ENCODE measurements around the gene VILL. TPM values are rescaled to one million over a fixed set of nuclear protein-coding genes. Genes with fewer than 3 reads are reported as not detected.
A peak's percentile ranks its signal among the peaks of the same experiment; 100 is the strongest.

The VILL gene
- total RNA-seq, 1 experiment from 2014 or later, result 2.9 TPM

DNA sequence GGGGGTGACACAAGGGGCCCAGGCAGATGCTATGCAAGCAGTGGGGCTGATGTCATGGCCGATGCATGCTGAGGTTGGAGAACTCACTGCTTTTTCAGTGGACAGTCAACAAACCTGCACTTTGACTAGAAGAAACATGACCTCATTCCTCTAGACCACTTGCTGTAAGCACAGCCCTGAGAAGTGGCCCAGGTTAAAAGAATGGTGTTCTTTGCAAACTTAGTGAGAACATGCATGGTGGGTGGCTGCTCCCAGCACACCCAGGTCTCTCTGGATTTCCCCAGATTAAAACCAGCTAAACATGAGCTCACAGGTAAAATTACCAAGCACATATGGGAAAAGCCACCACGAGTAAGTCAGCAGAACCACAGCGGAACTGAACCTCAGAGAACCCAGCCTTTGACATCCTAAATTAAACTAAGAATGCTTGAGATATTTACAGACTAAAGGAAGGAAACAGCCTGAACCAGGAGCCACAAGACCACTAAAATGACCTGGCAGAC, 64.0 kb downstream of the VILL start:
- Histone ChIP-seq H3K9me3 (ENCODE audit: low read depth, low read length, poor library complexity, severe bottlenecking) (no peaks in the 10 kb centered on the region), H3K4me1 (ENCODE audit: insufficient read depth, low read length, poor library complexity, severe bottlenecking) (no peaks in the 10 kb centered on the region), H3K36me3 (ENCODE audit: insufficient read depth, low read length, poor library complexity, severe bottlenecking) (no peaks in the 10 kb centered on the region), H3K27me3 (replicated peaks; ENCODE audit: insufficient read depth, low read depth, low read length, poor library complexity) (no peaks in the 10 kb centered on the region), H3K27ac (ENCODE audit: low read depth, low read length, poor library complexity, severe bottlenecking) (no peak overlapping the region), H3K4me3 (ENCODE audit: low read depth, low read length, poor library complexity, severe bottlenecking) (no peak overlapping the region)
- no TSS peak for BruUV-seq (replicated peaks)
- TF ChIP-seq EZH2 (IDR thresholded peaks at IDR 0.05; ENCODE audit: borderline replicate concordance, low read depth, low read length, poor library complexity, severe bottlenecking), result no peak
- TF ChIP-seq, protein P1, sequence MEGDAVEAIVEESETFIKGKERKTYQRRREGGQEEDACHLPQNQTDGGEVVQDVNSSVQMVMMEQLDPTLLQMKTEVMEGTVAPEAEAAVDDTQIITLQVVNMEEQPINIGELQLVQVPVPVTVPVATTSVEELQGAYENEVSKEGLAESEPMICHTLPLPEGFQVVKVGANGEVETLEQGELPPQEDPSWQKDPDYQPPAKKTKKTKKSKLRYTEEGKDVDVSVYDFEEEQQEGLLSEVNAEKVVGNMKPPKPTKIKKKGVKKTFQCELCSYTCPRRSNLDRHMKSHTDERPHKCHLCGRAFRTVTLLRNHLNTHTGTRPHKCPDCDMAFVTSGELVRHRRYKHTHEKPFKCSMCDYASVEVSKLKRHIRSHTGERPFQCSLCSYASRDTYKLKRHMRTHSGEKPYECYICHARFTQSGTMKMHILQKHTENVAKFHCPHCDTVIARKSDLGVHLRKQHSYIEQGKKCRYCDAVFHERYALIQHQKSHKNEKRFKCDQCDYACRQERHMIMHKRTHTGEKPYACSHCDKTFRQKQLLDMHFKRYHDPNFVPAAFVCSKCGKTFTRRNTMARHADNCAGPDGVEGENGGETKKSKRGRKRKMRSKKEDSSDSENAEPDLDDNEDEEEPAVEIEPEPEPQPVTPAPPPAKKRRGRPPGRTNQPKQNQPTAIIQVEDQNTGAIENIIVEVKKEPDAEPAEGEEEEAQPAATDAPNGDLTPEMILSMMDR (conservative IDR thresholded peaks at IDR 0.05; ENCODE audit: low read depth, low read length), result no peak
- no peak for DNase-seq (ENCODE audit: low spot score)
- POLR2A ChIA-PET (ENCODE audit: low non-redundant PET), result no interaction called here
- intact Hi-C loops (cut with micrococcal nuclease; ENCODE audit: unreplicated experiment), result no loop called here
- CTCF ChIA-PET, result no interaction called here

Small RNAs within 50 kb of the gene (microRNA-seq; reads per million reads assigned to microRNA genes)
- 16.4 reads per million, percentile 40 among the genes with 10 or more reads in this experiment for gene MIR26A1

Other genes starting within 250 kb of the VILL start
- gene CTDSPL, start 128.9 kb upstream of the VILL start, total RNA-seq (2021), result 13.2 and 14.0 TPM in 2 replicates
- gene PLCD1, start 38.9 kb downstream of the VILL start, total RNA-seq (2021), result 1.1 and 4.1 TPM in 2 replicates
- gene DLEC1, start 48.4 kb downstream of the VILL start, total RNA-seq (2021), result not detected in 2 replicates
- 24.0 and 27.4 TPM in 2 replicates for gene ACAA1, start 146.3 kb downstream of the VILL start, total RNA-seq (2021)
- 11.9 and 13.1 TPM in 2 replicates for gene MYD88, start 147.9 kb downstream of the VILL start, total RNA-seq (2021)
- gene OXSR1, start 174.8 kb downstream of the VILL start, total RNA-seq (2021), result 30.9 and 31.1 TPM in 2 replicates